GM18870 (cell line): Measurements from ENCODE around the gene MYBL2.
A peak's percentile ranks its signal among the peaks of the same experiment; 100 is the strongest.
"Not testable (repeated sequence)": the region's sequence is repeated elsewhere in the genome, so short reads cannot be mapped to it uniquely, and the experiment has no call there.

Source experiments
- ATAC-seq: cut with Tn5 transposase; IDR thresholded peaks from one replicate; pipeline ENCODE4 v1.9.1; 2021; ENCODE audit warnings: moderate library complexity; ENCODE audit not compliant: unreplicated experiment

MYBL2 gene

DNA sequence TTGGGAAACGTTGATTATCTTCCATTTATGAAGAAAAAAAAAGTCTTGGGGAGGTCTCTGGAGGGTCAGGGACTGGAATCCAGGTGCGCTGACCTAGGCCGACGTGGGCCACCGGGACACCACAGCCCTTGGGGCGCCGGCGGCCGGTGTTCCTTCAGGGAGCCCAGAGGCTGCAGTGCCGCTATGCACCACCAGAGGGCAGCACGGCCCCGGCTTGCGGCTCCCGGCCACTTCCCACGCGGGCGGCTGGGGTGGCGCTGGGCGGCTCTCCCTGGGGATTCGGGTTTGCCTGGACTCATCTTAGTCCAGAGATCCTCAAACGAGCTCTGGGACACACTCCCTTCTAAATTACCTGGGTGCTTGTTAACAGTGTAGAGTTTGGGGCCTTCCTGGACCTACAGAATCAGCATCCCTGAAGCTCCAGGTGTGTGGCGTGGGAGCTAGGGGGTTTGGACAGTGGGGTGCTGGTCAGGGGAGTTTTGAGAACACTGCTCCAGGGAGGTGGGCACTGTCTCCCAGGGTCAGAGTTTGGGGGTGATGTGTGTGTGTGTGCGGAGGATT, 82.9 kb downstream of the MYBL2 start:
- ATAC-seq, result no peak

DNA sequence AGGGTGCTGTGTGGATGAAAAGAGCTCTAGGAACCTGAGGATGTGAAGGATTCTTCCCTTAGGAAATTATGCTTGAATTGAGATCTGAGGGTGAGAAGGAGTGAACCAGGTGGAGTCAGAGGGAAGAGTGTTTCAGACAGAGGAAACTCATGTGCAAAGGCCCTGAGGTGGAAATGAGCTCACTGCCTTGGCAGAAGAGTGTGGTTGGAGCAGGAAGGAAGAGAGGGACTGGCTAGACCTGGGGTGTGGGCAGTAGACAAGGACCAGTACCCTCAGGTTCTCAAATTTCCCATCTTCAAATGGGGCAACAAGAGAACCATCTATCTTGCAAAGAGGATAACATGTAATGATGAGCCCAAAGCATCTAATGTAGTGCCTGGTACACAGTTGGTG, 83.9 kb downstream of the MYBL2 start:
- no peak for ATAC-seq

- peak; percentile 86 for ATAC-seq
These were observed 84.5 kb downstream of the MYBL2 start for GRCh38 chr20:43751167-43752050.

DNA sequence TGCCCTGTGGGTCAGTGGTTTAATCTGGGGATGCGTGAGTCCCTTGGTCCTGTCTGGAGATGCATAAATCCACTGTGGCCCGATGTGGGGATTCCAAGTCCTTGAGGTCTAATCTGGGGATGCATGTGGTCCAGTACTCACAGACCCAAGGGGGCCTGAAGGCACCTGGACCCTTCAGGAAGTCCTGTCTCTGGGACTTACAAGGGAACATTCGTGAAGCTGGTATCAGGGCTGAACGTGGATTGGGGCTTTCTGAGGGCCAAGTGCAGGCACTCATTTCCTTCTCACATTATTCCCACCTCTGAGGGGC, 85.1 kb downstream of the MYBL2 start:
- no peak for ATAC-seq

GRCh38 chr20:43752561-43753301, 85.8 kb downstream of the MYBL2 start:
- ATAC-seq, result peak; percentile 46

DNA sequence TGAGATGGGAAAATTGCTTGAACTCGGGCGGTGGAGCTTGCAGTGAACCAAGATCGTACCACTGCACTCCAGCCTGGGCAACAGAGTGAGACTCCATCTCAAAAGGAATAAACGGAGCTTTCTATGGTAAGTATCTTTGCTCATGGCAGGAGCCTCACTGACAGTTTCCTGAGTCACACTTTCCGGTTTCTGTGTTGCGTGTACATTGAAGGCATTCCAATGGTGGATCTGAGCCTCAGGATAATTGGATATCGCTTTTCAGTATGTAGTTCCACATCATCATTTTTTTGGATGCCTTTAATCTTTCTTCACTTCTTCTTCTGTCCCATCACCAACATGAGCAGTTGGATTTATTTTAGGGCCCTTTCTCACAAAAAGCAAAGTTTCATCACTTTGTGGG, 88.5 kb downstream of the MYBL2 start:
- no peak for ATAC-seq

- ATAC-seq, result no peak
These were observed 88.9 kb downstream of the MYBL2 start for GRCh38 chr20:43755851-43756250.

DNA sequence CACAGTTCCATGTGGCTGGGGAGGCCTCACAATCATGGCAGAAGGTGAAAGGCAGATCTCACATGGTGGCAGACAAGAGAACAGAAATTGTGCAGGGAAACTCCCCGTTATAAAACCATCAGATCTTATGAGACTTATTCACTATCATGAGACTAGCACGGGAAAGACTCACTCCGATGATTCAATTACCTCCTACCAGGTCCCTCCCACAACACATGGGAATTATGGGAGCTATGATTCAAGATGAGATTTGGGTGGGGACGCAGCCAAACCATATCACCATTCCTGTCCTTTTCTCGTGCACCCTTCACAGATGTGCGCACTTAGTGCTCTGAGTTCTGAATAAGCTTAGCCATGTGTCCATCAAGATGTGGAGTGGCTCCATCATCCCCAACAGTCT, 91.0 kb downstream of the MYBL2 start:
- not testable (repeated sequence) for ATAC-seq

- ATAC-seq, result no peak
These were observed 94.7 kb downstream of the MYBL2 start for GRCh38 chr20:43761386-43762340.

DNA sequence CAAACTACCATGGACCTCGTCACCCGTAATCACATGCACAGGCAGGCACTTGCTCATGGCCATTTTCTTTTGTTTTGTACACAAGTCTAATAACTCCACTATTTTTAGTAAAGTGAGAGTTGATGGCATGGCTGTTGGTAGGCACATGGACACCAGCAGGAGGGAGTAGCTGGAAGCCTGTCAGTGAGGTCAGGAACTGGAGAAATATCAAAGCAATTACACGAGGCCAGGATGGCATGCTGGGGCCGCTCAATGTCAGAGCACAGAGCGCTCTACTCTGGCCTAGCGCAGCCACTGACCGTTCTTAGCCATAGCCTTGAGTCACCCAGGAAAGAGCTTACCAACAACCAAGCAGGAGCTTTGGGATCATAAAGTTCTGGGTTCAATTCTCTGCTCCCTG, 96.0 kb downstream of the MYBL2 start:
- no peak for ATAC-seq

GRCh38 chr20:43765916-43766315, 99.0 kb downstream of the MYBL2 start:
- no peak for ATAC-seq
